Smooth muscle cell (in vitro differentiated cells): ENCODE measurements around the gene FCER1G. TPM values are rescaled to one million over a fixed set of nuclear protein-coding genes. Genes with fewer than 3 reads are reported as not detected.

ENCODE experiments used
- DNase-seq: peaks from one replicate; lab custom pipeline; 2025; ENCODE audit not compliant: unreplicated experiment; lab: John Stamatoyannopoulos, UW
- H2AFZ ChIP-seq: fragments of 200-600 bp; sonication (generic); 2 replicates; pipeline ENCODE4 v1.6.0; 2016; ENCODE audit warnings: antibody characterized with exemption, low read depth, mild to moderate bottlenecking
- H3F3A ChIP-seq: fragments of 200-600 bp; sonication (generic); 2 replicates; pipeline ENCODE4 v1.6.0; 2017; ENCODE audit warnings: antibody characterized with exemption, low read depth
- H3K27ac ChIP-seq: fragments of 200-600 bp; sonication (generic); 2 replicates; pipeline ENCODE4 v1.5.1; 2016; ENCODE audit warnings: low read depth, mild to moderate bottlenecking
- H3K27me3 ChIP-seq: fragments of 200-600 bp; sonication (generic); 2 replicates; pipeline ENCODE4 v1.6.1; 2016; ENCODE audit warnings: low read depth, mild to moderate bottlenecking
- H3K36me3 ChIP-seq: fragments of 200-600 bp; sonication (generic); 2 replicates; pipeline ENCODE4 v1.5.1; 2016; ENCODE audit warnings: low read depth
- H3K4me1 ChIP-seq: fragments of 200-600 bp; sonication (generic); 2 replicates; pipeline ENCODE4 v1.5.1; 2016; ENCODE audit warnings: low read depth
- H3K4me2 ChIP-seq: fragments of 200-600 bp; sonication (generic); 2 replicates; pipeline ENCODE4 v1.6.0; 2016; ENCODE audit warnings: mild to moderate bottlenecking
- H3K4me3 ChIP-seq: fragments of 200-600 bp; sonication (generic); 2 replicates; pipeline ENCODE4 v1.5.1; 2016; ENCODE audit warnings: mild to moderate bottlenecking
- H3K79me2 ChIP-seq: fragments of 200-600 bp; sonication (generic); 2 replicates; pipeline ENCODE4 v1.6.0; 2016; ENCODE audit warnings: low read depth, mild to moderate bottlenecking
- H3K9ac ChIP-seq: fragments of 200-600 bp; sonication (generic); 2 replicates; pipeline ENCODE4 v1.6.0; 2016; ENCODE audit warnings: low read depth
- H3K9me3 ChIP-seq: fragments of 200-600 bp; sonication (generic); replicated peaks from 2 replicates; pipeline ENCODE4 v1.5.1; 2016; ENCODE audit warnings: low read depth
- H4K20me1 ChIP-seq: fragments of 200-600 bp; sonication (generic); 2 replicates; pipeline ENCODE4 v1.6.0; 2016; ENCODE audit warnings: low read depth
- CTCF ChIP-seq: fragments of 200-600 bp; sonication (generic); IDR thresholded peaks from 2 replicates; pipeline ENCODE4 v1.5.1; 2017; ENCODE audit warnings: borderline replicate concordance, mild to moderate bottlenecking, antibody characterized with exemption; ENCODE audit not compliant: insufficient read depth, poor library complexity, severe bottlenecking
- WGBS: methylation state at CpG from one replicate; pipeline ENCODE4 v1.1.7; 2016; ENCODE audit warnings: low lambda C conversion rate; 5-methylcytosine and 5-hydroxymethylcytosine counted together
- polyA plus RNA-seq: library from polyadenylated mRNA; unstranded; fragments of >200 nt; fragmentation: Nextera tagmentation; extraction: Ambion mirVana; gene quantifications from 2 replicates; pipeline ENCODE4 v1.2.1, GENCODE V29; 2016
- total RNA-seq: library from RNA; depleted of rRNA; stranded (reverse); fragments of >200 nt; gene quantifications from 2 replicates; pipeline ENCODE4 v1.2.3, GENCODE V29; 2014

Gene FCER1G
- total and polyA plus RNA-seq, 2 experiments from 2014 or later = 0.78 TPM; not detected in 1

GRCh38 chr1:161233102-161233501 is 18.0 kb downstream of the FCER1G start:
- H3K36me3 ChIP-seq = no peaks in the 10 kb centered on the region
- no peaks in the 10 kb centered on the region for H4K20me1 ChIP-seq
- no peaks in the 10 kb centered on the region for H3F3A ChIP-seq
- no peak overlapping the region for H3K4me2 ChIP-seq
- H3K9ac ChIP-seq = no peak overlapping the region
- no peak for DNase-seq
- H3K9me3 ChIP-seq = no peaks in the 10 kb centered on the region
- 94% methylated on average over 9 of the region's 9 CpGs for WGBS
- H3K4me3 ChIP-seq = no peak overlapping the region
- no peaks in the 10 kb centered on the region for H3K27me3 ChIP-seq
- TF ChIP-seq CTCF = no peak
- no peak overlapping the region for H2AFZ ChIP-seq
- H3K79me2 ChIP-seq = no peaks in the 10 kb centered on the region
- no peaks in the 10 kb centered on the region for H3K4me1 ChIP-seq
- no peak overlapping the region for H3K27ac ChIP-seq

- Histone ChIP-seq H3K4me2 (no peak overlapping the region), H4K20me1 (no peaks in the 10 kb centered on the region), H3F3A (no peaks in the 10 kb centered on the region), H3K27me3 (no peaks in the 10 kb centered on the region), H3K36me3 (no peaks in the 10 kb centered on the region), H3K9ac (no peak overlapping the region), H3K27ac (no peak overlapping the region), H3K9me3 (no peaks in the 10 kb centered on the region), H2AFZ (no peak overlapping the region), H3K4me3 (no peak overlapping the region), H3K79me2 (no peaks in the 10 kb centered on the region), H3K4me1 (no peaks in the 10 kb centered on the region)
- no peak for DNase-seq
- WGBS = 90% methylated on average over 5 of the region's 5 CpGs
- TF ChIP-seq CTCF = no peak
These were observed 21.1 kb downstream of the FCER1G start for GRCh38 chr1:161235957-161236775.

GRCh38 chr1:161238039-161238473 is 23.0 kb downstream of the FCER1G start, which contains the start of gene NR1I3:
Gene NR1I3, minus strand, starts transcription at chr1:161238203. Its CDS starts 1,638 bp downstream, at chr1:161236565.
- WGBS = 26% methylated on average over 4 of the region's 4 CpGs
- Histone ChIP-seq H3K9ac (no peak within 1 kb of the TSS), H3K4me2 (no peak within 1 kb of the TSS), H3F3A (no peaks in the 10 kb centered on the region), H4K20me1 (no peaks in the 10 kb centered on the region), H3K4me1 (no peaks in the 10 kb centered on the region), H3K79me2 (no peaks in the 10 kb centered on the region), H3K27ac (no peak within 1 kb of the TSS), H2AFZ (peak within 1 kb of the TSS; percentile 51), H3K9me3 (no peaks in the 10 kb centered on the region), H3K4me3 (no peak within 1 kb of the TSS), H3K27me3 (no peaks in the 10 kb centered on the region), H3K36me3 (no peaks in the 10 kb centered on the region)
- no peak for DNase-seq
- TF ChIP-seq CTCF = no peak

GRCh38 chr1:161241682-161242081 is 26.6 kb downstream of the FCER1G start:
- Histone ChIP-seq H3F3A (no peaks in the 10 kb centered on the region), H3K9me3 (no peaks in the 10 kb centered on the region), H3K79me2 (no peaks in the 10 kb centered on the region), H2AFZ (no peak overlapping the region), H3K4me1 (no peaks in the 10 kb centered on the region), H3K4me3 (no peak overlapping the region), H3K27ac (no peak overlapping the region), H4K20me1 (no peaks in the 10 kb centered on the region), H3K36me3 (no peaks in the 10 kb centered on the region), H3K9ac (no peak overlapping the region), H3K4me2 (no peak overlapping the region), H3K27me3 (no peaks in the 10 kb centered on the region)
- DNase-seq = no peak
- WGBS = 87% methylated on average over 3 of the region's 3 CpGs
- no peak for TF ChIP-seq CTCF
